Right lobe of liver (tissue), 6 donors: Measurements from ENCODE around the gene FAM222B. TPM values are rescaled to one million over a fixed set of nuclear protein-coding genes. Genes with fewer than 3 reads are reported as not detected.

Source experiments
- ATAC-seq, 4 donors: fragments of 200-7000 bp; cut with Tn5 transposase; one replicate each; pipeline ENCODE4 v1.9.1; 2020; ENCODE audit warnings: mild to moderate bottlenecking in 4 of 4, moderate library complexity in 4 of 4
- DNase-seq, 3 donors: peaks; one replicate each; pipeline ENCODE4 v3.0.0-alpha.2; 2020
- H3K27ac ChIP-seq, 3 donors: fragments of 200-600 bp; one replicate each; pipeline ENCODE4 v1.8.0; 2022
- H3K27me3 ChIP-seq, 2 donors: fragments of 200-600 bp; one replicate each; pipeline ENCODE4 v1.8.0; 2022
- H3K36me3 ChIP-seq, 4 donors: fragments of 200-600 bp; sonication (generic) in 1 of 4; one replicate each; pipeline versions ENCODE4 v1.5.1 to v1.8.0; 2017 to 2022; ENCODE audit warnings: control low read depth in 1 of 4
- H3K4me1 ChIP-seq, 4 donors: fragments of 200-600 bp; sonication (generic) in 1 of 4; one replicate each; pipeline versions ENCODE4 v1.5.1 to v1.8.0; 2017 to 2022; ENCODE audit warnings: control low read depth in 1 of 4
- H3K4me3 ChIP-seq, 3 donors: fragments of 200-600 bp; one replicate each; pipeline ENCODE4 v1.8.0; 2022
- H3K9me3 ChIP-seq, 4 donors: fragments of 200-600 bp; sonication (generic) in 1 of 4; one replicate each; pipeline versions ENCODE4 v1.5.1 to v1.8.0; 2017 to 2022; ENCODE audit warnings: control low read depth in 1 of 4
- CTCF ChIP-seq, 4 donors: fragments of 200-600 bp in 3 of 4; fragments of 450-650 bp in 1 of 4; IDR thresholded peaks; one replicate each; pipeline versions ENCODE4 v1.5.1 to v1.8.0; 2016 to 2022; ENCODE audit warnings: antibody characterized with exemption in 4 of 4, mild to moderate bottlenecking in 2 of 4
- POLR2A ChIP-seq: fragments of 450-650 bp; IDR thresholded peaks from one replicate; pipeline ENCODE4 v1.6.1; 2017; ENCODE audit warnings: antibody characterized with exemption, mild to moderate bottlenecking
- WGBS: methylation state at CpG from one replicate; pipeline ENCODE4 v1.1.6; 2018; ENCODE audit warnings: low coverage, low lambda C conversion rate; ENCODE audit not compliant: insufficient coverage; ENCODE audit errors: missing lambda C conversion rate; 5-methylcytosine and 5-hydroxymethylcytosine counted together
- intact Hi-C, 2 donors: fragments of 100-400 bp; cut with DNase I; formaldehyde crosslinking; loops; one replicate each; pipeline versions ENCODE4 v1.11.2 to v1.14.1; 2022
- total RNA-seq, 6 experiments: library from RNA; depleted of rRNA in 2 of 6; stranded (reverse); fragments of >200 nt in 2 of 6; fragmentation: NEBNext Ultra II Directional in 3 of 6; extraction: Animal tissue kit (Norgen Biotek cat#: 25700) in 3 of 6; gene quantifications; one replicate each; pipeline versions ENCODE4 v1.1.0 to v1.2.4, GENCODE V29; 2016 to 2023
- donor health status: DM: no; HTN: yes; CAD: no.
- donor health status: DM: no; HTN: no; CAD: no.
- donor health status: DM: no; HTN: no; CAD: no.
- donor health status: DM: no; HTN: yes; CAD: no.
- donor health status: DM: no; HTN: yes; CAD: no.

FAM222B gene
- total RNA-seq, 6 experiments from 2014 or later = 5.8 to 12.0 (median 8.8) TPM

GRCh38 chr17:28883967-28884702, 41.5 kb upstream of the FAM222B start:
- Histone ChIP-seq H3K27ac (no peak overlapping the region), H3K27me3 (no peaks in the 10 kb centered on the region), H3K36me3 (peaks cover 12 to 63% (median 32%) of the 10 kb centered on the region in 4 donors), H3K4me3 (no peak overlapping the region), H3K4me1 (no peaks in the 10 kb centered on the region), H3K9me3 (no peaks in the 10 kb centered on the region)
- ATAC-seq (no peak), DNase-seq (no peak)
- TF ChIP-seq POLR2A (no peak), CTCF (IDR thresholded peaks at IDR 0.05) (no peak)
- intact Hi-C loops = no loop called here
- WGBS = 74% methylated on average over 6 of the region's 27 CpGs

GRCh38 chr17:28882154-28882895, 39.7 kb upstream of the FAM222B start:
- H3K4me1 ChIP-seq = no peaks in the 10 kb centered on the region
- peaks cover 12 to 63% (median 32%) of the 10 kb centered on the region in 4 donors for H3K36me3 ChIP-seq
- TF ChIP-seq CTCF (IDR thresholded peaks at IDR 0.05) (no peak), POLR2A (no peak)
- H3K9me3 ChIP-seq = no peaks in the 10 kb centered on the region
- 100% methylated on average over 3 of the region's 18 CpGs for WGBS
- DNase-seq (no peak), ATAC-seq (no peak)
- H3K4me3 ChIP-seq = no peak overlapping the region
- no peak overlapping the region for H3K27ac ChIP-seq
- intact Hi-C loops = no loop called here
- H3K27me3 ChIP-seq = no peaks in the 10 kb centered on the region

GRCh38 chr17:28881533-28882056, 39.0 kb upstream of the FAM222B start:
- Histone ChIP-seq H3K4me3 (no peak overlapping the region), H3K27ac (no peak overlapping the region), H3K36me3 (peaks cover 12 to 63% (median 32%) of the 10 kb centered on the region in 4 donors), H3K4me1 (no peaks in the 10 kb centered on the region), H3K9me3 (no peaks in the 10 kb centered on the region), H3K27me3 (no peaks in the 10 kb centered on the region)
- intact Hi-C loops = no loop called here
- ATAC-seq (no peak), DNase-seq (no peak)
- TF ChIP-seq POLR2A = no peak
- no peak for TF ChIP-seq CTCF (IDR thresholded peaks at IDR 0.05)
- WGBS = no CpG with 5 or more reads among the region's 17 CpGs

- H3K27ac ChIP-seq = no peak overlapping the region
- H3K9me3 ChIP-seq = no peaks in the 10 kb centered on the region
- no peaks in the 10 kb centered on the region for H3K27me3 ChIP-seq
- WGBS = no CpG with 5 or more reads among the region's 10 CpGs
- DNase-seq = no peak
- ATAC-seq = no peak
- no peak overlapping the region for H3K4me3 ChIP-seq
- intact Hi-C loops = no loop called here
- TF ChIP-seq POLR2A (no peak), CTCF (IDR thresholded peaks at IDR 0.05) (no peak)
- H3K36me3 ChIP-seq = peaks cover 12 to 57% (median 31%) of the 10 kb centered on the region in 4 donors
- H3K4me1 ChIP-seq = no peaks in the 10 kb centered on the region
Observed at GRCh38 chr17:28880572-28880945, 38.0 kb upstream of the FAM222B start.
